GM19468 (cell line): ENCODE data around the gene TLR5.

ENCODE experiments used
- ATAC-seq: cut with Tn5 transposase; IDR thresholded peaks from one replicate; pipeline ENCODE4 v1.9.1; 2021; ENCODE audit warnings: mild to moderate bottlenecking, moderate library complexity, moderate number of reproducible peaks; ENCODE audit not compliant: unreplicated experiment; ENCODE audit errors: extremely low read depth

TLR5 gene

DNA sequence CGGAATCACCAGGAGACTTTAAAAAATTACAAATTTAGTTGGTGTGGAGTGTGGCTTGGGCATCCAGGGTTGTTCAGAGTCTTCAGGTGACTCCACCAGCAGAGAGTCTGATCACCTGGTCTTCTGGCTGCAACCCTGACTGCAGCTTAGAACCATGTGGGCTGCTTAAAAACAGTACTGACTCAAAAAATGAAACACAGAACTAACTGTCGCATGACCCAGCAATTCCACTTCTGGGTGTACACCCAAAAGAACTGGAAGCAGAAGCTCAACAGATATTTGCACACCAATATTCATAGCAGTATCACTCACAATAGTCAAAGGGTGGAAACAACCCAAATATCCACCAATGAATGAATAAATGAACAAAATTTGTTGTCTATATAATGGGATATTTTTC, 17.3 kb downstream of the TLR5 start:
- no peak for ATAC-seq

- no peak for ATAC-seq
These were observed 19.9 kb downstream of the TLR5 start for GRCh38 chr1:223123011-223123610.

DNA sequence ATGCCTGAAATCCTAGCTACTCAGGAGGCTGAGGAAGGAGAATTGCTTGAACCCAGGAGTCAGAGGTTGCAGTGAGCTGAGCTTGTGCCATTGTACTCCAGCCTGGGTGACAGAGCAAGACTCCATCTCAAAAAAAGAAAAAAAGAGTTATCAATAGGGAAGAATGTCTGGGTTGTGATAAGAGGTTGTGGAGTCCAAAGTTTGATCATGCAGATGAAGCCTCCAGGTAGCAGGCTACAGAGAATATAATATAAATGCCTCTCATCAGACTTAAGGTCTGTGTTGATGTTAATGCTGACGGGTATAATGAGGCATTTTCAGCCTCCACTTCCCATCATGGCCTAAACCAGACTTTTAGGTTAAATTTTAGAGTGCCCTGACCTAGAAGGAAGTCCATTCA, 24.6 kb downstream of the TLR5 start:
- no peak for ATAC-seq

DNA sequence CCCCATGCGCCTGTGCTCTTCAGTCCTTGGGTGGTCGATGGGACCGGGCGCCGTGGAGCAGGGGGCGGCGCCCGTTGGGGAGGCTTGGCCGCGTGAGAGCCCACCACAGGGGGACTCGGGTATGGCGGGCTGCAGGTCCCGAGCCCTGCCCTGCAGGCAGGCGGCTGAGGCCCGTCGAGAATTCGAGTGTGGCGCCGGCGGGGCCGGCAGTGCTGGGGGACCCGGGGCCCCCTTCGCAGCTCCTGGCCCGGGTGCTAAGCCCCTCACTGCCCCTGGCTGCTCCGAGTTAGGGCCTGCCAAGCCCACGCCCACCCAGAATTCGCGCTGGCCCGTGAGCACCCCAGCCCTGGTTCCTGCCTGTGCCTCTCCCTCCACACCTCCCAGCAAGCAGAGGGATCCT, 26.1 kb downstream of the TLR5 start:
- no peak for ATAC-seq

DNA sequence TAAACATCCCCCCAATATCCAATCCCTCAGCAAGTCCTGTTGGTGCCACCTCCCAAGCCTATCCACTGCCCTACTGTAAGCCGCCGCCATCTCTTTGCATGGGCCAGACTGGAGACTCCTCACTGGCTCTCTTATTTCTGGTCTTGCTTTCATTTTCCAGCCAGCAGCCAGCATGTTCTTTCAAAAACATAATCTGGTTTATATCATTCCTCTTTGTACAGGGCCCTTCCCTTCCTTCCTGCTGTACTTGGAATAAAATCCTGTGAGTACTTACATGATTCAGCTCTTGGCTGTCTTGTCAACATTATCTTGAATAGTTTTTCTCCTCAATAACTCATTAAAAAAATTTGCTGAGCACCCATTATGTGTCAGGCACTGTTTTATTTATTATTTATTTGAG, 28.2 kb downstream of the TLR5 start:
- no peak for ATAC-seq

DNA sequence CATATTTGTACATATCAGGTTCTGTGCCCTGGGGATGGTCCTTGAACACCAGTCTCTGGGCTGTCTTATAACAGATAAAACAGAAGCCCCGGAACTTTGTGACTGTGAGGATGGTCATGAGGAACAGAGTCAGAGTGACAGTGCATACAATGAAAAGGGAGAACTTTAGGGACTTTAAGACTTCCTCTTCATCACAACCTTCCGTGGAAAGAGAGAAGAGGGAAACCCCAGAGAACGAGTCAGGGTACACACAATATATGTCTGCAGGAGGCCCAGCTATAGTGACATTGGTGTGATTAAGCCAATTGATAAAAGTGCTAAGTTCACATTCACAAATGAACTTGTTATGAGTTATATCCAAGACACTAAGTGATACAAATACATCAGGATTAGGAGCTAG, 32.1 kb downstream of the TLR5 start:
- ATAC-seq: no peak

DNA sequence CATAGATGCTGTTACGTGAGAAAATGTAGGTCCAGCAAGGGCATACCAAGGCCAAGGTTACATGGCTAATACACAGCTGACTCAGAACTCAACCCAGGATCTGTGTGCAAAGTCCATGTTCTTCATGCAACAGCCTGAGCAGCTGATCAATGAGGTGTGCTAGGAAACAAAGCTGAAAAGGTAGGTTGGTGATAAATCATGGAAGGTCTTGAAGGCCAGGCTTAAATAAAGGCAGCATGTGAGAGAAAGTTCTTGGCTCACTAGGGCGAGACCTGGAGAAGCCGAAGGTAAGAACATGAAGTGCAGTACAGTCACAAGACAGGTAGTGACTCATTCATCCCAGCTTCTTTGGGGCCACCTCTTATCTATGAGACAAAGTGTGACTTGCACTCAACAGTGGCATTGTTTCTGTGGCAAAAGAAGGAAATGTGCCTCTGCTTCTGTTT, 33.4 kb downstream of the TLR5 start:
- ATAC-seq: no peak

GRCh38 chr1:223106856-223107255, 36.2 kb downstream of the TLR5 start:
- no peak for ATAC-seq

DNA sequence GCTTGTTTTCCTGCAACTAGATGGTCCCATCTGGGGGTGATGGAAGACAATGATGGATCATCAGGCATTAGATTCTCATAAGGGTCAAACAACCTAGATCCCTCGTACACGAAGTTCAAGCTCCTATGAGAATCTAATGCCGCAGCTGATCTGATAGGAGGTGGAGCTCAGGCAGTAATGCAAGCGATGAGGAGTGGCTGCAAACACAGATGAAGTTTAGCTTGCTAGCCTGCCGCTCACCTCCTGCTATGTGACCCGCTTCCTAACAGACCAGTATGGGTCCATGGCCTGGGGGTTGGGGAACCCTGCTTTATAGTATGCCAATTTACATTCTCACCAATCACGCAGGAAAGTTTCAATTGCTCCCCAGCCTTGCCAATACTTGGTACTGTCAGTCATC, 37.5 kb downstream of the TLR5 start:
- ATAC-seq: no peak

GRCh38 chr1:223102797-223103533, 40.1 kb downstream of the TLR5 start:
- ATAC-seq: no peak

- ATAC-seq: no peak
These were observed 45.3 kb downstream of the TLR5 start for GRCh38 chr1:223097713-223098112.

- no peak for ATAC-seq
These were observed 47.2 kb downstream of the TLR5 start for GRCh38 chr1:223095870-223096269.

DNA sequence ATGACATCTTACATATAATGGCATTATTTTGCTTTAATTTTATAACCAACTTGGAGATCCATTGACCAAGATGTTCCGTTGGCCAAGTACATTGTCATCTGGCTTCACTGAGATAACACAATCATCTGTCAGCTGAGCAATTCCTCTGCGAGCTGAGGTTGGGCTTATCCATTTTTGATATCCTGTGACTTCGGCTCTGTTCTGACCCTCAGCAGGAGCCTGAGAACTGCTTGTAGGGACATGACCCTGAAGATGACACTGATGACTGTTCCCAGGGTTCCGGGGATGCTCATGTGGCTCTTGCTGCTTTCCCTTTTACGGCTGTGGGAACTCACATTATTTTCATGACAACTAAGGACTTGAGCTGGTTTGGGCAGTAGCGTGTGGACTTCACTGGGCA, 51.2 kb downstream of the TLR5 start:
- ATAC-seq: no peak

GRCh38 chr1:223089250-223089649, 53.8 kb downstream of the TLR5 start:
- ATAC-seq: no peak

GRCh38 chr1:223088713-223089240, 54.3 kb downstream of the TLR5 start:
- ATAC-seq: no peak

DNA sequence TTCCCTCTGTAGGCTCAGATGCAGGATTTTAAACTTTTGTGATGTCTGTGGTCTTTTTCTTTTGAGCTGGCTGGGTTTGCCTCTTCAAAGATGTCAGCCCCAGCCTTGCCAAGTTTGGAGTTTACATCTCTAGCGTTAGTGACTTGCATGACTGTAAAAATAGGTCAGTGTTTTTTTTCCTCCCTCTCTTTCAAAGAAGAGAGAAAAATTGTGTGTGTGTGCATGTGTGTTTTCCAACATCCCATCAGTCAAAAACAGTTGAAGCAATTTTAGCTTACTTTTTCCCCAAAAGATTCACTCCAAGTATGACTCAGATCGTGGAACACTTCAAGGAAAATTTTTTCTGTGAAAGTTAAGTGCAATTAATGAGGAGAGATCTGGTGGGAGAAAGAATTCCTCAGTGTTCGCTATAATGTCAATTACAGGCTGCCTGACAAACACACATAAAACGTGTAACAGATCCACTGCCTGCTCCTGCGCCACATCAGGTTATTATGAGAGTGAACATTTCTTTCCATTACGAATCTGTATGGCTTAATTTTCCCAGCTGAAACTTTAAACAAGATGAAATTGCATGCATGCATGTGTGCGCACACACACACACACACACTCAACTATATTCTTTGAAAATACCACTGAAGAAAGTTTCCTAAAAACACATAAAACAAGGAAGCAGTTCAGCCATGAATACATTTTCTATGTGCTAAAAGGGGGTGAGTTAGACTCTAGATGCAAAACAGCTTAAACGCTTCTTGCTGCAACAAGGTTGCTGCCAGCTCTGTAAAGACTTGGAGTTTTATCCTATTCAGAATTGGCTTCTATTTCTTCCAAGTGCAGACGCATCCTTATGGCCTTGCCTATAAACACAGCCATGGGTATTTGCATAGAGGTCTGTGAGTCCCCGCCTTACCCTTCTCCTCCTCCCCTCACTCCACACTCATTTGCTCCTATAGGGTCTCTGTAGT, 55.5 kb downstream of the TLR5 start:
- no peak for ATAC-seq

DNA sequence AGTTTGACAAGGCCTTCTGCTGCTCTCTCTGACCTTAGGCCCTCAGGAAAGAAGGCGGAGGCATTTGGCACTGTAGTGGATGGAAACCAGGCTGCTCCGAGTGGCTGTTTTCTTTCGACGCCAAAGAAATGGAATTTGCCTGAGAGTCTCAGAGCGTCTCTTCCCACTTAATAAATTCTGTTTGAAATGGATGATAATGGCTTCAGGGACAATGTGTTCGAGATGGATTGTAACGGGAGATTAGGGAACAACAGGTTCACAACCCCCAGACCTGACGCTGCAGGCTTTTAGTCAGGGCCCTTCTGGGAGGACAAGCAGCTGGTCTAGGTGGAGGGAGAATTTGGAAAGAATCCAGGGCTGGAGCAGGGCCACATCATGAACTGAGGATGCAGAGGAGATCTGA, 58.6 kb downstream of the TLR5 start:
- ATAC-seq: no peak

DNA sequence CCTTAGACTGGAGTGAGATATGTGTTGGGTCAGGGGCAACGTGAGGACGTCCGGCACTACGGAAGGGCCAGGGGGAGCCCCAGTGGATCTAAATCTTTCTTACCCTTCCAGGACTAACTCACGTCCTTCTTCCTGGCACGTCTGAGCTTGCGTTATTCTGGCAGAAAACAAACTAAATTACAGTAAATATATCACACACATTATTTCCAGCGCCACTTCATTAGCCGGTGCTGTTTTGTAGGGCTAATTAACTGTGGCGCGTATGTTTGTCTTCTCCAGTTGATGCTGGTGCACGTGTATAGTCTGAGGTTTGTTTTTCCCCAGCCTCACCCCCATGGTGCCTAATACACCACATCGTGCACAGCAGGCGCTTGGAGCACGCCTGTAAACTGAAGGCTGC, 59.2 kb downstream of the TLR5 start:
- ATAC-seq: no peak

GRCh38 chr1:223082914-223083313, 60.1 kb downstream of the TLR5 start:
- ATAC-seq: no peak

DNA sequence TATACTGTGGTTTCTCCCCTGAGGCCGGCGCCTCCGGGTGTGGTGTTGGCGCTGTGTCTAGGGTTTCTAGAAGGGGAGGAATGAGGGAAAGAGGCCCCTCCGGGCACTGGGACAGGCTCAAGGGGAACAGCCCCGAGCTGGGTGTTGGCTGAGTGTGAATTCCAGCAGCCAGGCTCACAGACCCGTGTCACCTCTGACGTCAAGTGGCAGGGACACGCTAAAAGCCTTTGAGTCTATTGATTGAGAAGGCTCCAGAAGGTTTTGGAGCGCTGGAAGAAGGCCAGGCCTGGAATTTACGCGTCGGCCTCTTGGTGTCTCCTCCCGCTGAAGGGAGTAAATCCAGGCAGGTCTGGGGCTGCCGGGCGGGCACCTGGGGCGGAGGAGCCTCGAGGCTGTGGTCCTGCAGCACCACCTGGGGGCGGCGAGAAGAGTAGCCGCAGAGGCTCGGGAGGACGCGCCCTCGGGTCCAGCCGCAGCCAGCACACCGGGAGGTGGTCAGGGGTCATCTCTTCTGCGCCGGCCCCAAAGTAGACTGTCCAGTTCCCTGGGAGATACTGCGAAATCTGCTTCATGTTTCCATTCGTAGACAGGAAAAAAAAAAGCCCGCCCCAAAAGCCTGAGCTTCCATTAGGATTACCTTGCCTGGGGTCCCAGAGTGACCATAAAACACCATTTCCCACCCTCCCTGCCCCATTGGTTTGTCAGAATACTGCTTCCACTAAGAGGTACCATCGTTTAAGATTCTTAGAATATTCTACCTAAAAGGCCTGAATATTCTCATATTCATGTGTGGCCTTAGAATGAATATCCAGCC, 61.7 kb downstream of the TLR5 start:
- peak; percentile 92 for ATAC-seq
